Measurements from ENCODE around the gene KISS1R. TPM values are rescaled to one million over a fixed set of nuclear protein-coding genes. Genes with fewer than 3 reads are reported as not detected.

Gene KISS1R
- total RNA-seq, 1 donor from 2014 or later = not detected

- no peak for DNase-seq (ENCODE audit: low spot score)
- intact Hi-C loops (cut with DNase I) = no loop called here
Measured at GRCh38 chr19:897442-898039, 19.6 kb upstream of the KISS1R start.

GRCh38 chr19:898663-899062 is 18.5 kb upstream of the KISS1R start:
- DNase-seq (ENCODE audit: low spot score) = no peak
- intact Hi-C loops (cut with DNase I) = no loop called here

GRCh38 chr19:899336-900042 is 17.6 kb upstream of the KISS1R start:
- no peak for DNase-seq (ENCODE audit: low spot score)
- intact Hi-C loops (cut with DNase I) = no loop called here

- intact Hi-C loops (cut with DNase I) = no loop called here
- DNase-seq (ENCODE audit: low spot score) = no peak
Measured at GRCh38 chr19:900043-900301, 17.2 kb upstream of the KISS1R start.

- no peak for DNase-seq (ENCODE audit: low spot score)
- intact Hi-C loops (cut with DNase I) = no loop called here
Measured at GRCh38 chr19:900302-901111, 16.6 kb upstream of the KISS1R start.

- intact Hi-C loops (cut with DNase I) = no loop called here
- DNase-seq (ENCODE audit: low spot score) = no peak
Measured at GRCh38 chr19:901216-902092, 15.7 kb upstream of the KISS1R start.

- no peak for DNase-seq (ENCODE audit: low spot score)
- intact Hi-C loops (cut with DNase I) = no loop called here
Measured at GRCh38 chr19:902093-902370, 15.1 kb upstream of the KISS1R start.

GRCh38 chr19:902446-903226 is 14.5 kb upstream of the KISS1R start:
- DNase-seq (ENCODE audit: low spot score) = no peak
- intact Hi-C loops (cut with DNase I) = no loop called here

- DNase-seq (ENCODE audit: low spot score) = no peak
- intact Hi-C loops (cut with DNase I) = no loop called here
Measured at GRCh38 chr19:903266-903797, 13.8 kb upstream of the KISS1R start.

- no peak for DNase-seq (ENCODE audit: low spot score)
- intact Hi-C loops (cut with DNase I) = no loop called here
Measured at GRCh38 chr19:904545-904944, 12.6 kb upstream of the KISS1R start.

GRCh38 chr19:906480-906879 is 10.7 kb upstream of the KISS1R start:
- intact Hi-C loops (cut with DNase I) = no loop called here

GRCh38 chr19:907183-907853 is 9.8 kb upstream of the KISS1R start:
- peak; percentile 84 for DNase-seq (ENCODE audit: low spot score)
- intact Hi-C loops (cut with DNase I) = no loop called here

More at GRCh38 chr19:906480-906879, 10.7 kb upstream of the KISS1R start:
- DNase-seq (ENCODE audit: low spot score) = no peak

GRCh38 chr19:911197-912033 is 5.7 kb upstream of the KISS1R start:
- intact Hi-C loops (cut with DNase I) = no loop called here
- no peak for DNase-seq (ENCODE audit: low spot score)

GRCh38 chr19:912181-913079 is 4.7 kb upstream of the KISS1R start:
- intact Hi-C loops (cut with DNase I) = no loop called here
- DNase-seq (ENCODE audit: low spot score) = no peak

- intact Hi-C loops (cut with DNase I) = no loop called here
- peak; percentile 94 for DNase-seq (ENCODE audit: low spot score)
Measured at GRCh38 chr19:913080-913748, 3.9 kb upstream of the KISS1R start, which contains the start of gene R3HDM4. Gene R3HDM4, minus strand, starts transcription at chr19:913219. Its CDS starts 62 bp downstream, at chr19:913157.

- no peak for DNase-seq (ENCODE audit: low spot score)
- intact Hi-C loops (cut with DNase I) = no loop called here
Measured at GRCh38 chr19:916645-917322, 349 bp upstream of the KISS1R start.

Data from cardiac septum (tissue), 1 donor.